H1 (cell line): ENCODE data around the gene SLC2A14. TPM values are rescaled to one million over a fixed set of nuclear protein-coding genes. Genes with fewer than 3 reads are reported as not detected.

Experiments
- CTCF ChIA-PET: fragments of 300-600 bp; sonication (Branson Sonifier 250); formaldehyde crosslinking; loops from one replicate; lab custom pipeline; 2021; ENCODE audit not compliant: partially characterized antibody; lab: Charles Lee
- POLR2A ChIA-PET: fragments of 300-600 bp; sonication (Branson Sonifier 250); formaldehyde crosslinking; loops from one replicate; lab custom pipeline; 2021; ENCODE audit warnings: inconsistent platforms; ENCODE audit not compliant: partially characterized antibody; lab: Charles Lee
- DNase-seq, 2 experiments: peaks; one replicate each; pipeline versions ENCODE4 v3.0.0 to v3.0.0-alpha.2; 2010 to 2022; ENCODE audit warnings: low spot score in 2 of 2, low read depth in 1 of 2, mixed read lengths in 1 of 2
- FAIRE-seq: peaks from 2 replicates; lab custom pipeline; 2011; peaks lifted over from hg19 to GRCh38; lab: Jason Lieb, UNC
- H2AFZ ChIP-seq: 2 replicates; pipeline ENCODE4 v1.8.1; 2012; ENCODE audit warnings: low read length, inconsistent platforms
- H2AK5ac ChIP-seq: 2 replicates; pipeline ENCODE4 v1.6.1; 2013; ENCODE audit warnings: low read depth, low read length
- H2BK120ac ChIP-seq: replicated peaks from 2 replicates; pipeline ENCODE3; 2013; ENCODE audit warnings: low read depth, low read length, inconsistent platforms
- H2BK12ac ChIP-seq: 2 replicates; pipeline ENCODE4 v1.6.1; 2013; ENCODE audit warnings: low read depth, low read length
- H2BK15ac ChIP-seq: 2 replicates; pipeline ENCODE4 v1.6.1; 2013; ENCODE audit warnings: low read length
- H2BK20ac ChIP-seq: 2 replicates; pipeline ENCODE4 v1.6.1; 2013; ENCODE audit warnings: low read length
- H2BK5ac ChIP-seq: 2 replicates; pipeline ENCODE4 v1.6.1; 2013; ENCODE audit warnings: low read depth, low read length
- H3K14ac ChIP-seq: 2 replicates; pipeline ENCODE4 v1.6.1; 2013; ENCODE audit warnings: inconsistent platforms; ENCODE audit not compliant: insufficient read length
- H3K18ac ChIP-seq: 2 replicates; pipeline ENCODE4 v1.6.1; 2013; ENCODE audit warnings: low read length; ENCODE audit errors: extremely low read depth
- H3K23ac ChIP-seq: 2 replicates; pipeline ENCODE4 v1.6.1; 2013; ENCODE audit warnings: inconsistent platforms; ENCODE audit not compliant: insufficient read length
- H3K23me2 ChIP-seq: 2 replicates; pipeline ENCODE4 v1.6.1; 2013; ENCODE audit warnings: low read depth, low read length
- H3K27ac ChIP-seq: 2 replicates; pipeline ENCODE4 v1.6.1; 2011; ENCODE audit warnings: low read depth, low read length, inconsistent platforms
- H3K27me3 ChIP-seq, 4 experiments: replicated peaks in 1 of 4; 1 replicate in 1 of 4; 2 replicates in 3 of 4; pipeline versions ENCODE4 v1.6.1 to v1.8.1; 2011 to 2013; ENCODE audit warnings: low read length in 3 of 4, mild to moderate bottlenecking in 3 of 4, inconsistent platforms in 2 of 4, mixed read lengths in 2 of 4, moderate library complexity in 1 of 4; ENCODE audit not compliant: control insufficient read depth in 3 of 4, insufficient read depth in 3 of 4; ENCODE audit errors: extremely low read depth in 1 of 4
- H3K36me3 ChIP-seq, 4 experiments: 2 replicates each; pipeline versions ENCODE4 v1.6.1 to v1.8.1; 2011 to 2013; ENCODE audit warnings: mild to moderate bottlenecking in 4 of 4, low read length in 3 of 4, moderate library complexity in 2 of 4, control low read depth in 1 of 4, inconsistent platforms in 1 of 4; ENCODE audit not compliant: insufficient read depth in 4 of 4, control insufficient read depth in 2 of 4
- H3K4ac ChIP-seq: replicated peaks from 2 replicates; pipeline ENCODE3; 2013; ENCODE audit warnings: low read length, low read depth, mixed read lengths, inconsistent platforms; ENCODE audit not compliant: insufficient read length
- H3K4me1 ChIP-seq, 4 experiments: replicated peaks in 1 of 4; 1 replicate in 1 of 4; 2 replicates in 3 of 4; pipeline versions ENCODE4 v1.6.1 to v1.8.1; 2011 to 2013; ENCODE audit warnings: low read length in 3 of 4, inconsistent platforms in 2 of 4, mixed read lengths in 1 of 4; ENCODE audit not compliant: insufficient read depth in 4 of 4, control insufficient read depth in 3 of 4
- H3K4me2 ChIP-seq, 2 experiments: 2 replicates each; pipeline versions ENCODE4 v1.6.1 to v1.8.1; 2011 to 2013; ENCODE audit warnings: low read depth in 2 of 2, low read length in 2 of 2, control low read depth in 1 of 2, inconsistent platforms in 1 of 2, mild to moderate bottlenecking in 1 of 2; ENCODE audit not compliant: insufficient read depth in 1 of 2
- H3K4me3 ChIP-seq, 4 experiments: fragments of 200-600, 300-600 bp in 1 of 4; sonication (generic), shearing (Covaris generic), sonication (Bioruptor Twin) in 1 of 4; 2 replicates each; pipeline versions ENCODE4 v1.5.1 to v1.8.1; 2011 to 2016; ENCODE audit warnings: low read length in 4 of 4, low read depth in 3 of 4, control low read depth in 2 of 4, inconsistent platforms in 2 of 4, mild to moderate bottlenecking in 2 of 4, mixed read lengths in 1 of 4, moderate library complexity in 1 of 4; ENCODE audit not compliant: insufficient read depth in 2 of 4; ENCODE audit errors: extremely low read depth in 1 of 4
- H3K56ac ChIP-seq: replicated peaks from 2 replicates; pipeline ENCODE3; 2013; ENCODE audit warnings: low read depth, mild to moderate bottlenecking, mixed read lengths, low read length, inconsistent platforms; ENCODE audit not compliant: insufficient read length
- H3K79me1 ChIP-seq: 2 replicates; pipeline ENCODE4 v1.6.1; 2013; ENCODE audit warnings: low read depth, low read length, control low read depth
- H3K79me2 ChIP-seq, 2 experiments: 2 replicates each; pipeline versions ENCODE4 v1.6.1 to v1.8.1; 2012 to 2013; ENCODE audit warnings: low read length in 2 of 2, mild to moderate bottlenecking in 2 of 2, inconsistent platforms in 1 of 2; ENCODE audit not compliant: insufficient read depth in 2 of 2, control insufficient read depth in 1 of 2
- H3K9ac ChIP-seq, 4 experiments: replicated peaks in 1 of 4; 1 replicate in 1 of 4; 2 replicates in 3 of 4; pipeline versions ENCODE4 v1.6.1 to v1.8.1; 2011 to 2013; ENCODE audit warnings: low read depth in 3 of 4, low read length in 3 of 4, control low read depth in 2 of 4, mild to moderate bottlenecking in 2 of 4, moderate library complexity in 2 of 4, inconsistent platforms in 1 of 4; ENCODE audit errors: extremely low read depth in 1 of 4
- H3K9me3 ChIP-seq, 2 experiments: 2 replicates each; pipeline versions ENCODE4 v1.6.1 to v1.8.1; 2012 to 2013; ENCODE audit warnings: mild to moderate bottlenecking in 2 of 2, moderate library complexity in 2 of 2, control low read depth in 1 of 2, inconsistent platforms in 1 of 2, low read depth in 1 of 2, low read length in 1 of 2, mixed read lengths in 1 of 2; ENCODE audit not compliant: insufficient read depth in 2 of 2
- H4K20me1 ChIP-seq, 2 experiments: replicated peaks in 1 of 2; 2 replicates each; pipeline versions ENCODE3 to v1.8.1; 2011 to 2013; ENCODE audit warnings: inconsistent platforms in 2 of 2, low read length in 2 of 2, mild to moderate bottlenecking in 1 of 2; ENCODE audit not compliant: insufficient read depth in 2 of 2, control insufficient read depth in 1 of 2
- H4K5ac ChIP-seq: 2 replicates; pipeline ENCODE4 v1.6.1; 2013; ENCODE audit warnings: low read length, low read depth, mixed read lengths, inconsistent platforms; ENCODE audit not compliant: insufficient read length
- H4K8ac ChIP-seq: 2 replicates; pipeline ENCODE4 v1.8.0; 2013; ENCODE audit warnings: mild to moderate bottlenecking, moderate library complexity, low read length, inconsistent platforms; ENCODE audit not compliant: insufficient read depth; ENCODE audit errors: extremely low read depth
- H4K91ac ChIP-seq: replicated peaks from 2 replicates; pipeline ENCODE3; 2013; ENCODE audit warnings: low read length, mixed read lengths, inconsistent platforms; ENCODE audit not compliant: insufficient read length
- CBX8 ChIP-seq: fragments of 300-800, 300-1000 bp; sonication (generic); IDR thresholded peaks from 2 replicates; pipeline ENCODE4 v1.7.1; 2016; ENCODE audit warnings: low read depth, low read length, borderline replicate concordance
- CEBPB ChIP-seq: IDR thresholded peaks from 2 replicates; pipeline ENCODE4 v1.6.1; 2012; ENCODE audit warnings: low read depth, low read length
- CHD1 ChIP-seq: IDR thresholded peaks from 2 replicates; pipeline ENCODE4 v1.6.1; 2012; ENCODE audit warnings: low read depth, low read length, improper control_type of control experiment
- EP300 ChIP-seq, 2 experiments: IDR thresholded peaks; 1 replicate in 1 of 2; 2 replicates in 1 of 2; pipeline ENCODE4 v1.6.1; 2011 to 2012; ENCODE audit warnings: low read depth in 2 of 2, low read length in 2 of 2, mild to moderate bottlenecking in 2 of 2, borderline replicate concordance in 1 of 2, inconsistent platforms in 1 of 2, moderate library complexity in 1 of 2
- EZH2 ChIP-seq: fragments of 200-600 bp; sonication (generic); IDR thresholded peaks from 2 replicates; pipeline ENCODE4 v1.7.1; 2012; ENCODE audit warnings: low read depth, mild to moderate bottlenecking, moderate library complexity, low read length, inconsistent platforms; ENCODE audit not compliant: severe bottlenecking
- GTF2F1 ChIP-seq: IDR thresholded peaks from 2 replicates; pipeline ENCODE4 v1.6.1; 2012; ENCODE audit warnings: low read depth, low read length, improper control_type of control experiment, borderline replicate concordance
- HDAC6 ChIP-seq: IDR thresholded peaks from one replicate; pipeline ENCODE4 v1.7.1; 2012; ENCODE audit warnings: low read depth, mild to moderate bottlenecking, inconsistent platforms, low read length, moderate library complexity
- JUN ChIP-seq: IDR thresholded peaks from 2 replicates; pipeline ENCODE4 v1.6.1; 2011; ENCODE audit warnings: low read depth, mild to moderate bottlenecking, improper control_type of control experiment, low read length
- RAD21 ChIP-seq, 2 experiments: IDR thresholded peaks in 1 of 2; conservative IDR thresholded peaks in 1 of 2; 2 replicates each; pipeline ENCODE4 v1.6.1; 2011; ENCODE audit warnings: low read depth in 2 of 2, low read length in 2 of 2, improper control_type of control experiment in 1 of 2, inconsistent platforms in 1 of 2, mild to moderate bottlenecking in 1 of 2, moderate library complexity in 1 of 2
- RXRA ChIP-seq: IDR thresholded peaks from 2 replicates; pipeline ENCODE4 v1.6.1; 2011; ENCODE audit warnings: low read depth, mild to moderate bottlenecking, low read length, moderate library complexity; ENCODE audit not compliant: insufficient read depth
- SIRT6 ChIP-seq: IDR thresholded peaks from one replicate; pipeline ENCODE4 v1.7.1; 2012; ENCODE audit warnings: low read length, inconsistent platforms
- SP1 ChIP-seq: IDR thresholded peaks from 2 replicates; pipeline ENCODE4 v1.6.1; 2011; ENCODE audit warnings: low read depth, low read length
- TAF1 ChIP-seq: IDR thresholded peaks from 2 replicates; pipeline ENCODE4 v1.6.1; 2011; ENCODE audit warnings: mild to moderate bottlenecking, low read depth, low read length
- TCF12 ChIP-seq: IDR thresholded peaks from 2 replicates; pipeline ENCODE4 v1.6.1; 2011; ENCODE audit warnings: low read depth, mild to moderate bottlenecking, low read length
- ZNF274 ChIP-seq: IDR thresholded peaks from 2 replicates; pipeline ENCODE4 v1.7.0; 2012; ENCODE audit warnings: low read length, borderline replicate concordance; ENCODE audit errors: extremely low read depth
- WGBS, 2 experiments: shearing (Covaris generic) in 1 of 2; methylation state at CpG; one replicate each; pipeline versions ENCODE4 v1.1.6 to v1.1.7; 2013 to 2015; ENCODE audit warnings: low lambda C conversion rate in 2 of 2, mixed read lengths in 2 of 2, inconsistent platforms in 1 of 2, low coverage in 1 of 2, missing lambda C conversion rate in 1 of 2; ENCODE audit not compliant: insufficient replicate concordance in 2 of 2, insufficient coverage in 1 of 2, insufficient read length in 1 of 2; ENCODE audit errors: extremely low coverage in 1 of 2, missing lambda C conversion rate in 1 of 2; 5-methylcytosine and 5-hydroxymethylcytosine counted together
- polyA plus RNA-seq, 7 experiments: library from polyadenylated mRNA; depleted of rRNA in 3 of 7; stranded (reverse) in 5 of 7; unstranded in 2 of 7; fragments of >200 nt in 5 of 7; fragments of 200-250 nt in 2 of 7; gene quantifications; 1 replicate in 5 of 7; 2 replicates in 1 of 7; 4 replicates in 1 of 7; pipeline versions ENCODE4 v1.2.1 to v1.2.3, GENCODE V29; 2011 to 2013; ENCODE audit warnings: missing spikeins in 2 of 7, mixed read lengths in 2 of 7
- total RNA-seq: library from RNA; stranded (reverse); fragmentation: NEBNext Ultra II Directional; extraction: Animal tissue kit (Norgen Biotek cat#: 25700); gene quantifications from 2 replicates; pipeline ENCODE4 v1.2.1, GENCODE V29; 2021

SLC2A14 gene
- total and polyA plus RNA-seq, 2 of the 8 experiments (the other 6 are each of a cell fraction or from before 2014, with no cell fraction given): 11.1 to 19.3 TPM

- no peaks in the 10 kb centered on the region for H3K79me1 ChIP-seq
- no peak overlapping the region for H2BK120ac ChIP-seq
- ChIA-PET POLR2A (interaction anchor here (1.1 to 1.2 kb wide), 2 partner anchors 14 to 121 kb away, joined by 3 to 4 read pairs; no protein-coding TSS in a partner anchor), CTCF (interaction anchor here (1.1 to 1.2 kb wide), 2 partner anchors 22 to 108 kb away, joined by 3 read pairs; no protein-coding TSS in a partner anchor)
- H2BK15ac ChIP-seq: no peak overlapping the region
- H2AK5ac ChIP-seq: no peak overlapping the region
- peaks cover 8 to 18% (median 14%) of the 10 kb centered on the region in 4 experiments for H3K4me1 ChIP-seq
- no peaks in the 10 kb centered on the region for H3K9me3 ChIP-seq
- H3K14ac ChIP-seq: no peak overlapping the region
- H4K8ac ChIP-seq: no peak overlapping the region
- H3K79me2 ChIP-seq: peaks cover 1 to 8% of the 10 kb centered on the region in 2 experiments; a peak in 3 of 4 replicates
- H3K56ac ChIP-seq: no peak overlapping the region
- H3K4me2 ChIP-seq: no peak overlapping the region
- H2BK5ac ChIP-seq: no peak overlapping the region
- no peak overlapping the region for H3K23ac ChIP-seq
- no peak overlapping the region for H3K18ac ChIP-seq
- 0 out of 2 replicates have a peak overlapping the region, but pooled peaks have one; percentile 50 for H2BK12ac ChIP-seq
- H3K4ac ChIP-seq: no peak overlapping the region
- H2BK20ac ChIP-seq: no peak overlapping the region
- H4K20me1 ChIP-seq: no peaks in the 10 kb centered on the region
- H2AFZ ChIP-seq: no peak overlapping the region
- H3K4me3 ChIP-seq: no peak overlapping the region
- 85% methylated on average over 2 of the region's 2 CpGs; no CpG with 5 or more reads in 1 of the 2 experiments for WGBS, 2 experiments
- no peak for DNase-seq
- no peak overlapping the region for H3K9ac ChIP-seq
- no peaks in the 10 kb centered on the region for H3K36me3 ChIP-seq
- H3K23me2 ChIP-seq: no peaks in the 10 kb centered on the region
- no peak for FAIRE-seq
- no peaks in the 10 kb centered on the region for H3K27me3 ChIP-seq
- no peak overlapping the region for H4K91ac ChIP-seq
- no peak overlapping the region for H3K27ac ChIP-seq
- H4K5ac ChIP-seq: no peak overlapping the region
- TF ChIP-seq TAF1 (no peak), GTF2F1 (no peak), RXRA (no peak), CBX8 (no peak), EP300 (IDR thresholded peaks at IDR 0.05; ENCODE audit: borderline replicate concordance in 1 of 2, low read depth in 2 of 2, low read length in 2 of 2) (no peak), SP1 (no peak), CHD1 (no peak), RAD21 (IDR thresholded peaks at IDR 0.05 in 1 of 2, conservative IDR thresholded peaks at IDR 0.05 in 1 of 2; ENCODE audit: low read depth in 2 of 2, low read length in 2 of 2) (no peak), HDAC6 (no peak), EZH2 (no peak), ZNF274 (no peak), SIRT6 (no peak), TCF12 (no peak), JUN (no peak), CEBPB (no peak)
Measured at GRCh38 chr12:7784701-7785100, 88.0 kb downstream of the SLC2A14 start.
